UCSD-AML1 (cell line): ENCODE results near the gene PREB.

ENCODE experiments used
- DNase-seq: peaks from one replicate; lab custom pipeline; 2025; ENCODE audit not compliant: unreplicated experiment; lab: John Stamatoyannopoulos, UW

The PREB gene

GRCh38 chr2:27152796-27153464 is 18.5 kb upstream of the PREB start:
- no peak for DNase-seq

GRCh38 chr2:27152102-27152795 is 17.8 kb upstream of the PREB start:
- no peak for DNase-seq

- DNase-seq: no peak
These were observed 16.3 kb upstream of the PREB start for GRCh38 chr2:27150639-27151230.

DNA sequence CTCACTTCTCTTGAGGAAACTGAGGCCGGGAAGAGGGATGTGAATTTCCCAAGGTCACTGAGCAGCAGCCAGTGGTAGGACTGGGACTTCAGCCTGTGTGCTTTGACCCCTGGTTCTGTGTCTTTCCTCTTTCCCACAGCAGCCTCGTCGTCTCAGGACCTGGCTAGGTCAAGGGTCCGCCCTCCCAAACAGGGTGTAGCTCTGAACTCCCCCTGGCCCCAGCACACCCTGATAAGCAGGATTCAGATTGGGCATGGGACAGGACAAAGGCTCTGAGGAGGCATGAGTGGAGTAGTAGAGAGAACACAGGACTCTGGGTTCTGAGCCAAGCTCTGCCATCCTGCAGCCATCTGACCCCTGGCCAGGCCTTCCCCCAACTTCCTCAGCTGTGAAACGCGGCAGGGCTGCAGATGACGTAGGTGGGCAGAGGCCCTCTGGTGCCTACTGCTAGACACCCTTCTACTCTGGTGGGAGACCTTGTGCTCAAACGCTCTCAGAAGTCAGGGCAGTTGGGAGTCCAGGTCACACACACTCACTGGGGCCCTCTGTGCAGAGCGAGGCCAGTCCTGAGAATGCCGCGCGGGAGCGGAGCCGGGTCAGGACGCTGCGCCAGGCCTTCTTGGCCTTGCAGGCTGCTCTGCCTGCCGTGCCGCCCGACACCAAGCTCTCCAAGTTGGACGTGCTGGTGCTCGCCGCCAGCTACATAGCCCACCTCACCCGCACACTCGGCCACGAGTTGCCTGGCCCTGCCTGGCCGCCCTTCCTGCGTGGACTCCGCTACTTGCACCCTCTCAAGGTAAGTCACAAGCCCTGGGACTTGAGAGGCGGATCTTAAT is 15.4 kb upstream of the PREB start:
- DNase-seq: no peak

- no peak for DNase-seq
These were observed 14.5 kb upstream of the PREB start, which contains the start of gene TCF23 for GRCh38 chr2:27148801-27149439. TSS of gene TCF23 (plus strand) at chr2:27149004. CDS start at chr2:27149134, 130 bp downstream.

DNA sequence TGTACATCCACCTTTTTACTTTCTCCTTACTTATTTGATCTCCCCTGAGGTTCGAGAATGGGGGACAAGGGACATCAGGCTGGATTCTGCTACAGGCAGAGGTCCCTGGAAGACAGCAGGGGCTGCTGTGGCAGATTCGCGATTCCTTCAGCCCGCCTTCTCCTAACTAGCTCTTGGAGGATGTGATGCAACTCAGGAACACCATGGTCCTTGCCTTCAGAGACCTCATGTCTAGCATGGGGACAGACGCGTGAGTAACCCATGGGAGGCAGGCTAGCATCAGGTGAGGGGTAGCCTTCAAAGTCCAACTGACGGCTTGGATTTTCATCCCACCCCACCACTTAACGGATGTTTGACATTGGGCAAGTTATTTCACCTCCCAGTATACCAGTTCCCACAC is 13.5 kb upstream of the PREB start:
- no peak for DNase-seq

- DNase-seq: no peak
These were observed 11.2 kb upstream of the PREB start for GRCh38 chr2:27145682-27146081.

DNA sequence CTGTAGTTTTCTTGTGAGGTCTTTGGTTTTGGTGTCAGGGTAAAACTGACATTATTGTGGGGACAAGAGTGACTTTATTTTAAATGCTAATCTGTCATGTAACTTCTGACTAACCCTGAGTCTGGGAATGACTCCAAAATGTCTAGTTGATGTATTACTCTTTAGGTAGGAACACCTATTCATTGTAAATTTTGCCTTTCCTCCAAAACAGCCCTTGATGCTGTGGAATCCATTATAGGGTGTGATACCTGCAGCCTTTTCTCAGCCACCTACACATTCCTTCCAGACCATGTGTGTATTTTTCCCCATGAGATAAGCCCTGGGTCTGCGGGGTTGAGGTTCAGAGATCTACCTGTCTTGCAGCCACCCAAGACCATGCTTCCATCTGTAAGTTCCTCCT is 8.8 kb upstream of the PREB start:
- no peak for DNase-seq

DNA sequence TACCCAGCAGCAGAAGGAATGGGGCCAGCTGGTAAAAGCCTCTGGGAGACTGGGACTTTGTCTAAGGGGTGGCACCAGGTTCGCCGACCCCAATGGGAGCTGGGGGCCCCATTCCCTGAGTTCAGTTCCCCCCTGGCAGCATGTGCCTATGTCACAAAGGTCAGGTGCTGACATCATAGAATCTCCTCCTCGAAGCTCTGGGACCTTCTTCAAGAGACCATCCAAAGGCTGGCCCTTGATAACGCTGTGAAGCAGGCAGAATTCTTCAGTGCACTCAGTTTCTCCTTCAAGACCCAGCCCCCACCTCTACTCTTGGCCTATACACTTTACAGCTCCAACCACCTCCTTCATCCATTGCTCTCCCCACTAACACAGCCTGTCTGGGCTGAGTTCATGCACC is 4.9 kb upstream of the PREB start, which contains the start of gene PRR30:
Gene PRR30, minus strand, starts transcription at position 101 of the 400 bp plus-strand sequence. CDS start 1,081 bp downstream, outside the sequence.
- DNase-seq: no peak

- no peak for DNase-seq
These were observed 3.7 kb upstream of the PREB start for GRCh38 chr2:27138111-27138510.

DNA sequence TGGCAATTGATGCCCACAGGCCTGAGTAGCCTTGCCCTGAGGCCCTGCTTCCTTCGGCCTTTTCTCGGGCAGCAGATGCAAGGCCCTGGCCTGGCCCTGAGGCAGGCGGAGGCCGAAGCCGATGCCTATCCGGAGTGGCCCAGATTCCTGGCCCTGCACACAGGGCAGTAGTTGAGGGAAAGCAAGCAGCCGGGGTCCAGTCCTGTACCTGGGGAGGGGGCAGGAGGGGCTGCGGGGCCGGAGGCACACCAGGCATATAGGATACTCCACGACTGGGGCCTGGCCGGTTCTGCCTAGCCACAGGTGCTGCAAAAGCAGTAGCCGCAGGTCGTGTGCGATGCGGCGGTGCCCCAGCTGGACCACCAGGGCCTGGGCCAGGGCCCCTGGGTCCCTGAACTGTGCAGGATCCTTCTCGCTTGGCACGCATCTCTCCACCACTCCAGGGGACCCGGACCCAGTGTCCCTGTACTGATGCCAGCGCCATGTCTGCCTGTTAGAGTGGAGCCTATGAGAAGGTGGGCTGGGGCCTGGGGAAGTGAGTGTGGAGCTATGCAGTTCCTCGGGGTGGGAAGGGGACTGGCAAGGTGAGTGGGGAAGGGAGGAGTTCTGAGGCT is 3.0 kb upstream of the PREB start:
- no peak for DNase-seq

DNA sequence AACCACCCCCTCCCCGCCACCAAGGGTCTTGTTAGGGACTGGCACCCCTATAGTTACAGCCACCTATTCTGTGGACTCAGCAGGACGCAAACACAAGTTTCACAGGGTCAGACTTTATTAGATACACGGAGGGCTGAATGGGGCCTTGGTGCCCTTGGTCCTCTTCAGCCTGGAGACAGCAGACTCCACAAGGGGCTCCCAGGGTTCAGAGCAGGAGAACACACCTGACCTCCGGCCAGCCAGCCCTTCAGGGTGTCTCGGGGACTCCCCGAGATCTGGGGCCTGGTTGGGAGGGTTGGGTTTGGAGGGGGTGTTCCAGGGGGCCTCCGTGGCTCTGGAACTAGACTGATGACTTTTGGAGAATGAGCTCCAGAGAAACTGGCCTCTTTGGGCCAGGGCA is 2.3 kb upstream of the PREB start:
- DNase-seq: no peak

DNA sequence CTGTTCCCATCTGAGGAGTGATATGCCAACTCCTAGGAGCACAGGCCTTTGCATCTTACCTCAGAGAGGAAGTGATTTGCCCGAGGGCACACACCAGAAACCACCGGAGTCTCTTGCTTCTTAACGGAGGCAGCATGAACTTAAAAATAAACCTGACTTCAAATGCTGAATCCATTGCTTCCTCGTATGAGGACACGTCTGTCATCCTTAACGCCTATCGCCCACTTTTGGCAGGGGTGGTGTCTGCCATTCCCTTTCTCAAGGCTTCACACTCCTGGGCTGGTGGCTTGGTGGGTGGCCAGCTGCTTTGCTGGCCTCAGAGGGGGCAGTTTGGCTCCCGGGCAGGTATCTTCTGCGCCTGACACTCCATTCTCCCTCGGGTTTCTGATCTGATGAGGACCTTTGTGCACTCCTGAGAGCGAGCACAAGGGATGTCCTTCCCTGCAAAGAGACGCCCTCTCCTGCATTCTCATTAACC is 1.1 kb upstream of the PREB start:
- no peak for DNase-seq

DNA sequence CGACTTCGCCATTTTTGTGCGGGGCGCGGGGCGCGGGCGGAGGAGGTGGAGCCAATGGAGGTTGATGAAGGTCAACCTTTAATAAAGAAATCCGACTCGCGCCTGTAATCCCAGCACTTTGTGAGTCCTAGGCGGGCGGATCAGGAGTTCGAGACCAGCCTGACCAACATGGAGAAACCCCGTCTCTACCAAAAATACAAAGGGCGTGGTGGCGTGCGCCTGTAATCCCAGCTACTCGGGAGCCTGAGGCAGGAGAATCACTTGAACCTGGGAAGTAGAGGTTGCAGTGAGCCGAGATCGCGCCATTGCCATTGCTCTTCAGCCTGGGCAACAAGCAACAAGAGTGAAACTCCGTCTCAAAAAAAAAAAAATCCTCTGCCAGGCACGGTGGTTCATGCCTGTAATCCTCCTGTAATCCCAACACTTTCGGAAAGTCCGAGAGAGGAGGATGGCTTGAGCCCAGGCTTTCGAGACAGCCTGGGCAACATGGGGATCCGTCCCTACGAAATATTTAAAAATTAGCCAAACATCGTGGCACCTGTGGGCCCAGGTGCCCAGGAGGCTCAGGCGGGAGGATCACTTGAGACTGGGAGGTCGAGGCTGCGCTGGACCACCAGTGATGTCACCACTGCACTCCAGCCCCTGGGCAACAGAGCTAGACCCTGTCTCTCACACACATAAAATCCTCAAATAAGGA is 493 bp upstream of the PREB start:
- no peak for DNase-seq

GRCh38 chr2:27133195-27133875 is 1.1 kb downstream of the PREB start:
- DNase-seq: no peak

GRCh38 chr2:27131429-27131828 is 3.0 kb downstream of the PREB start:
- no peak for DNase-seq

GRCh38 chr2:27130396-27130795 is 4.0 kb downstream of the PREB start:
- DNase-seq: no peak

DNA sequence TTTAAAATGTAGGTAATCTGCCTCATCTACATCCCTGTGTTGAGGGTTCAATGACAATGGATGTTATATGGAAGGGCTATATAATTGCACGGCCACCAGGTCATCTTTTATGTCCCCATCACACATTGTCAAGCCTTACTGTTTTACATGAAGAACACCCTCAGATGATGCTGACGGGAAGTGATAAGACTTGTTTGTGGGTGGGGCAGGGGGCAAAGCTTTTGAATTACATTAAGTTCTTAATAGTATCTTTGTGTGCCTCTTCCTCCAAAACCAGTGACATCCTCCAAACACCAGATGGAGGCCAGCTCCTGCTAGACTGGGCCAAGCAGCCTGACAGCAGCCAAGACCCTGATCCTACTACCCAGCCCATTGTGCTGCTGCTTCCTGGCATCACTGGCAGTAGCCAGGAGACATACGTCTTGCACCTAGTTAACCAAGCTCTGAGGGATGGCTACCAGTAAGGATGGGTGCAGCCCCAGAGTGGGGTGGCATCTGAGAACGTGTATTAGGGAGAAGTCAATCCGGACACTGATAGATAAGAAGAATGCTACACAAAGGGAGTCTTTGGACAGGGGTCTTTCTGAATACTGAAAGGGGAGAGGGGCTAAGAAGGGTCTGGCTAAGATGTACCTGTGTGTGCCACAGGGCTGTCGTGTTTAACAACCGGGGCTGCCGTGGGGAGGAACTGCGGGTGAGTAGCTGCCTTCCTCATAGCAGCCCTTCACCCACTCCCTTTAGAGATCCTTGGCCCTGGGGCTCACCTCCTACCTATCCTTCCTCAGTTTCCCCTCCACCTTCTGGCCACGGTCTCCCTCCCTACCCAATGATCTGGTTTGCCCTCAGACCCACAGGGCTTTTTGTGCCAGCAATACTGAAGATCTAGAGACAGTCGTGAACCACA is 5.5 kb downstream of the PREB start:
- no peak for DNase-seq
